Neural cell (in vitro differentiated cells): Measurements from ENCODE around the gene ATP8B4.
"Not testable (repeated sequence)": the region's sequence is repeated elsewhere in the genome, so short reads cannot be mapped to it uniquely, and the experiment has no call there.

Experiments
- CTCF ChIP-seq: fragments of 450-650 bp; IDR thresholded peaks from 2 replicates; pipeline ENCODE4 v1.5.1; 2014; ENCODE audit warnings: antibody characterized with exemption, mild to moderate bottlenecking, moderate library complexity; ENCODE audit not compliant: poor library complexity, severe bottlenecking
- EZH2 ChIP-seq: fragments of 200-600, 300-800 bp; shearing (Covaris generic), sonication (generic); IDR thresholded peaks from 2 replicates; pipeline ENCODE4 v1.6.1; 2014; ENCODE audit warnings: antibody characterized with exemption, low read length, borderline replicate concordance, mild to moderate bottlenecking; ENCODE audit not compliant: insufficient read depth, poor library complexity, severe bottlenecking
- POLR2AphosphoS5 ChIP-seq: IDR thresholded peaks from 2 replicates; pipeline ENCODE4 v1.6.1; 2012
- SMC3 ChIP-seq: fragments of 450-650 bp; conservative IDR thresholded peaks from 2 replicates; pipeline ENCODE4 v1.6.1; 2014; ENCODE audit warnings: antibody characterized with exemption, mild to moderate bottlenecking, moderate library complexity; ENCODE audit not compliant: poor library complexity
- TAF1 ChIP-seq: IDR thresholded peaks from 2 replicates; pipeline ENCODE4 v1.6.1; 2012; ENCODE audit warnings: low read depth

GRCh38 chr15:50132251-50132984 lies 13.4 kb upstream of the ATP8B4 start:
- not testable (repeated sequence) for TF ChIP-seq POLR2AphosphoS5, CTCF, SMC3, EZH2, TAF1
